KOPT-K1 (cell line): ENCODE data around the gene ANGEL2.
"Not testable (repeated sequence)": the region's sequence is repeated elsewhere in the genome, so short reads cannot be mapped to it uniquely, and the experiment has no call there.

Source experiments
- H3K27ac ChIP-seq: fragments of 200-600 bp; sonication (generic); 2 replicates; pipeline ENCODE4 v1.5.1; 2016; ENCODE audit warnings: antibody characterized with exemption, mild to moderate bottlenecking, low read depth, low read length; ENCODE audit not compliant: poor library complexity, severe bottlenecking
- H3K36me3 ChIP-seq: fragments of 200-600 bp; sonication (generic); 2 replicates; pipeline ENCODE4 v1.5.1; 2017; ENCODE audit warnings: antibody characterized with exemption, mild to moderate bottlenecking, low read length, moderate library complexity; ENCODE audit not compliant: insufficient read depth
- H3K9me3 ChIP-seq: fragments of 200-600 bp; sonication (generic); 2 replicates; pipeline ENCODE4 v1.5.1; 2017; ENCODE audit warnings: antibody characterized with exemption, low read length, mild to moderate bottlenecking; ENCODE audit not compliant: insufficient read depth, poor library complexity, severe bottlenecking

Gene ANGEL2

GRCh38 chr1:213041443-213041842 lies 25.8 kb upstream of the ANGEL2 start:
- H3K27ac ChIP-seq: no peak overlapping the region

GRCh38 chr1:213035573-213035972 lies 19.9 kb upstream of the ANGEL2 start:
- H3K36me3 ChIP-seq: no peaks in the 10 kb centered on the region
- no peak overlapping the region for H3K27ac ChIP-seq
- peaks cover 10% of the 10 kb centered on the region for H3K9me3 ChIP-seq

More at GRCh38 chr1:213041443-213041842, 25.8 kb upstream of the ANGEL2 start:
- Histone ChIP-seq H3K9me3 (no peaks in the 10 kb centered on the region), H3K36me3 (no peaks in the 10 kb centered on the region)

- H3K36me3 ChIP-seq: no peaks in the 10 kb centered on the region
- peaks cover 10% of the 10 kb centered on the region for H3K9me3 ChIP-seq
- no peak overlapping the region for H3K27ac ChIP-seq
Measured at GRCh38 chr1:213034713-213035112, 19.0 kb upstream of the ANGEL2 start.

DNA sequence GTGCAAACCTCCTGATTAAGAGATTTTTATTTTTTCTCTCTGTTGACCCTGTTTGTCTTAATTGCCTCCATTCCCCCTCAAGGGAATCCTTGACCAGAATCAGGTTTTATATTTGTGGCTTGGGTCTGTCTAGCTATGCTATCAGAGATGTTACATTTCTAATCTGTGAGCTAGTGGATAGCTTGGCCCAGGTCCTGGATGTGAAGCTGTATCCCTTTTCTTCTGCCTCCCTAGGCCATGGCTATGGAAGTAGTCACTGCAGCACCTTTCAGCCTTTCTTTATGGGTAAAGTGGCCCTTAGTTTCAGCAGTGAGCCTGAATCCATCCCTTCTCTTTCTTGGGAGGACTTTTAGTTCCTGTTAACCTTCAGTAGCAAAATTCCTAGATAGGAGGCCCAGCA lies 17.0 kb upstream of the ANGEL2 start:
- Histone ChIP-seq H3K27ac (no peak overlapping the region), H3K9me3 (peaks cover 10% of the 10 kb centered on the region), H3K36me3 (no peaks in the 10 kb centered on the region)

- H3K27ac ChIP-seq, H3K9me3 ChIP-seq, H3K36me3 ChIP-seq: not testable (repeated sequence)
Measured at GRCh38 chr1:213027024-213027423, 11.4 kb upstream of the ANGEL2 start.

GRCh38 chr1:213020016-213020415 lies 4.3 kb upstream of the ANGEL2 start:
- Histone ChIP-seq H3K9me3 (peaks cover 4% of the 10 kb centered on the region), H3K27ac (no peak overlapping the region), H3K36me3 (no peaks in the 10 kb centered on the region)

GRCh38 chr1:213019450-213019849 lies 3.8 kb upstream of the ANGEL2 start:
- Histone ChIP-seq H3K9me3 (no peaks in the 10 kb centered on the region), H3K36me3 (no peaks in the 10 kb centered on the region), H3K27ac (no peak overlapping the region)

DNA sequence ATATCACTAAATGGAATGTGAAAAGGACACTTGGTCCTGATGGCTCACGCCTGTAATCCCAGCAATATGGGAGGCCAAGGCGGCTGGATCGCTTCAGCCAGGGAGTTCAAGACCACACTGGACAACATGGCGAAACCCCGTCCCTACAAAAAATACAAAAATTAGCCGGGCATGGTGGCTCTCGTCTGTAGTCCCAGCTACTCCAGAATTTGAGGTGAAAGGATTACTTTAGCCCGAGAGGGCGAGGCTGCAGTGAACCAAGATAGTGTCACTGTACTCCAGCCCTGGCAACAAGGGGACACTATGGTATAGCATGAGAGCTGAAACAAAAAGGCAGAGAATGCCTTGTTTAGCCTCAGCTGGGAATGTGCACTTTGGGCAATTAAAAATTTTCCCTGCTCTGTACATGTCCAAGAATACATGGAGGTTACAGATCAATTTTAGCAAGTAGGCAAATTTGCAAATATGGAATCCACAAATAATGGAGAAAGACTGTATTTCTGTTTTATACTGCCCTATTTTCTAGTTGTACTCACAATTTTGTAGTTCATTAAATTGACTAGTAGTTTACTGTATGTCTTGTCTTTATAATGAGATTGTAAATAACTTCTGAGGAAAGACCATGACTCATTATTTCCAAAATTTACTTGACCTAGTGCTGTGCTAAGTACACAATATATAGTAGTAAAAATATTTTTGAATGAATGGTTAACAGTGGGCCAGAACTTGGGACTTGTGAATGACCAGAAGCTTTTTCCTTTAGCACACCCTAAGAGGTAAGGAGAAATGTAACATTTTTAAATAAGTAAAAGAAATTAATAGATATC lies 2.0 kb upstream of the ANGEL2 start:
- Histone ChIP-seq H3K27ac (no peak overlapping the region), H3K36me3 (peaks cover 8% of the 10 kb centered on the region), H3K9me3 (no peaks in the 10 kb centered on the region)

DNA sequence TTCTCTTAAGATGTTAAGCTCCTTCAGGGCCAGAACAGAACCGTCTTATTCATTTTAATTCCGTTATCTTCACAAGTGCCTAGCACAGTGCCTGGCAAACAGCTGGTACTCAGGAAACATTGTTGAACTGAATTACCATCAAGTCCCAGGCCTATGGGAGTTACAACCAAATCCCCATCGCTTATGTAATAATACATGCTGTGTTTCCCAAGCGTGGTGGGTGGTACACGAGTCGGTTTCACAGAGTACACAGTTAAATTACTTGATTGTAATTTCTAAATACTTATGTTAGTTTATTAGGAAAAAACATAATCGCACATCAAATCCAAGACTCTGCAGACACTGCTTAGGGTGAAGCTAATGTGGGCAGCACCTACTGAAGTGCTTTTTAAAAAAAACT lies 1.0 kb downstream of the ANGEL2 start:
- Histone ChIP-seq H3K27ac (peak overlapping the region; percentile 91), H3K9me3 (no peaks in the 10 kb centered on the region), H3K36me3 (peaks cover 39% of the 10 kb centered on the region)

- peak overlapping the region; percentile 24 for H3K27ac ChIP-seq
- H3K36me3 ChIP-seq: peaks cover 98% of the 10 kb centered on the region
- H3K9me3 ChIP-seq: no peaks in the 10 kb centered on the region
Measured at GRCh38 chr1:213008564-213008963, 7.1 kb downstream of the ANGEL2 start.

DNA sequence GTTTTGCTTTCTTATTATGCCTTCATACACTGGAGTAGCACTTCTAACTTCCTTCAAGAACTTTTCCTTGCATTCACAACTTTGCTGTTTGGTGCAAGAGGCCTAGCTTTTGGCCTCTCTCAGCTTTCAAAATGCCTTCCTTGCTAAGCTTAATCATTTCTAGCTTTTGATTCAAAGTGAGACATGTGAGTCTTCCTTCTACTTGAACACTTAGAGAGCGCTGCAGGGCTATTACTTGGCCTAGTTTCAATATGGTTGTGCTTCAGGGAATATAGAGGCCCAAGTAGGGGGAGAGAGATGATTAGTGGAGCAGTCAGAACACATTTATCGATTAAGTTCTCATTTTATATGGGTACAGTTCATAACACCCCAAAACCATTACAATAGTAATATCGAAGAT lies 12.4 kb downstream of the ANGEL2 start:
- H3K27ac ChIP-seq: no peak overlapping the region
- no peaks in the 10 kb centered on the region for H3K9me3 ChIP-seq
- peaks cover 88% of the 10 kb centered on the region for H3K36me3 ChIP-seq

DNA sequence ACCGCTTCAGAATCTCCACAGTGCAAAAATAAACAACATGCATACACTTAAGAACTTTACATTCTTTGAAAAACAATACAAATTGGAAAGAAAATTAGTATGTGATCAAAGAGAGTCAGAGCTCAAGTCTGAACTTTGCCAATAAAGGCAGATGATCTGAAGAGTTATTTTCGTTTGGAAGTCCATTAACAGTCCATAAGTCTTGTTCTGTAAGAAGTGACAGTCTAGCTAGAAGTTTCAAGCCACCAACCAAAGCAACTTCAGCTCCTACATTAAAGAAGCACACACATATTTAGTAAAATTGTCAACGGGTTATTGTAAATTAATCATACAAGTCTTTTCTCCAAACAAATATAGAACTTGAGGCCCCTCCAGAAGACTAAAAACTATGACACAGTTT lies 20.7 kb downstream of the ANGEL2 start:
- Histone ChIP-seq H3K36me3 (peaks cover 81% of the 10 kb centered on the region), H3K27ac (no peak overlapping the region), H3K9me3 (no peaks in the 10 kb centered on the region)

DNA sequence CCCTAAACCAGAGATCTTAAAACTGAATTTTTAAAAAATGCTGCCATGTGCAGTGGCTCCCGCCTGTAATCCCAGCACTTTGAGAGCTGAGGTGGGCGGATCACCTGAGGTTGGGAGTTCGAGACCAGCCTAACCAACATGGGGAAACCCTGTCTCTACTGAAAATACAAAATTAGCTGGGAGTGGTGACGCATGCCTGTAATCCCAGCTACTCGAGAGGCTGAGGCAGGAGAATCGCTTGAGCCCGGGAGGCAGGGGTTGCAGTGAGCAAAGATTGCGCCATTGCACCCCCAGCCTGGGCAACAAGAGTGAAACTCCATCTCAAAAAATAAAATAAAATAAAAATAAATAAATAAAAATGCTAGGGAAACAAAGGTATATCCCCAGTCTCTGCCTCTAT lies 21.7 kb downstream of the ANGEL2 start:
- peaks cover 84% of the 10 kb centered on the region for H3K36me3 ChIP-seq
- not testable (repeated sequence) for H3K27ac ChIP-seq, H3K9me3 ChIP-seq

- H3K9me3 ChIP-seq: no peaks in the 10 kb centered on the region
- H3K27ac ChIP-seq: no peak overlapping the region
- H3K36me3 ChIP-seq: peaks cover 73% of the 10 kb centered on the region
Measured at GRCh38 chr1:212990276-212990675, 25.4 kb downstream of the ANGEL2 start.

GRCh38 chr1:212987702-212988322 lies 27.9 kb downstream of the ANGEL2 start:
- Histone ChIP-seq H3K27ac (no peak overlapping the region), H3K9me3 (no peaks in the 10 kb centered on the region), H3K36me3 (peaks cover 52% of the 10 kb centered on the region)

GRCh38 chr1:212986551-212986950 lies 29.1 kb downstream of the ANGEL2 start:
- peaks cover 39% of the 10 kb centered on the region for H3K36me3 ChIP-seq
- H3K9me3 ChIP-seq: no peaks in the 10 kb centered on the region
- H3K27ac ChIP-seq: no peak overlapping the region
